Panc1 (cell line): ENCODE measurements around the gene SLC35F1. TPM values are rescaled to one million over a fixed set of nuclear protein-coding genes. Genes with fewer than 3 reads are reported as not detected.

Experiments
- ATAC-seq: fragments of 200-7000 bp; cut with Tn5 transposase; 2 replicates; pipeline ENCODE4 v1.9.1; 2020; ENCODE audit warnings: mild to moderate bottlenecking, moderate library complexity
- BruUV-seq: library from RNA; stranded (reverse); fragments of 400-500 nt; replicated peaks from 2 replicates; lab custom pipeline; 2021; lab: Mats Ljungman, UMichigan
- CTCF ChIA-PET: fragments of 300-600 bp; sonication (Branson Sonifier 250); formaldehyde crosslinking; loops from one replicate; lab custom pipeline; 2022; ENCODE audit warnings: antibody characterized with exemption; lab: Charles Lee
- POLR2A ChIA-PET: fragments of 300-600 bp; sonication (Branson Sonifier 250); formaldehyde crosslinking; loops from one replicate; lab custom pipeline; 2022; ENCODE audit warnings: antibody characterized with exemption; lab: Charles Lee
- DNase-seq: peaks from one replicate; pipeline ENCODE4 v3.0.0-alpha.2; 2010; ENCODE audit warnings: low read depth, low spot score
- H3K27ac ChIP-seq: 2 replicates; pipeline ENCODE4 v1.5.1; 2011; ENCODE audit warnings: mild to moderate bottlenecking, low read length, inconsistent platforms
- H3K27me3 ChIP-seq: fragments of 200-500 bp; sonication (Bioruptor generic); 2 replicates; pipeline ENCODE4 v1.6.0; 2014; ENCODE audit warnings: low read length, inconsistent platforms; ENCODE audit not compliant: control insufficient read depth, insufficient read depth
- H3K36me3 ChIP-seq: fragments of 200-500 bp; sonication (Bioruptor generic); 2 replicates; pipeline ENCODE4 v1.5.1; 2014; ENCODE audit warnings: inconsistent platforms, mild to moderate bottlenecking, low read length, moderate library complexity; ENCODE audit not compliant: control insufficient read depth, insufficient read depth
- H3K4me1 ChIP-seq: 2 replicates; pipeline ENCODE4 v1.5.1; 2011; ENCODE audit warnings: inconsistent platforms, mild to moderate bottlenecking, low read length, moderate library complexity; ENCODE audit not compliant: control insufficient read depth, insufficient read depth
- H3K4me3 ChIP-seq, 2 experiments: 2 replicates each; pipeline ENCODE4 v1.5.1; 2011 to 2012; ENCODE audit warnings: low read depth in 2 of 2, low read length in 2 of 2, mild to moderate bottlenecking in 2 of 2, inconsistent platforms in 1 of 2, moderate library complexity in 1 of 2
- H3K9me3 ChIP-seq: fragments of 200-500 bp; sonication (Bioruptor generic); 2 replicates; pipeline ENCODE4 v1.5.1; 2014; ENCODE audit warnings: low read depth, mild to moderate bottlenecking, inconsistent platforms, low read length, moderate library complexity; ENCODE audit not compliant: control insufficient read depth, insufficient read depth
- CTCF ChIP-seq: fragments of 450-650 bp; IDR thresholded peaks from 2 replicates; pipeline ENCODE4 v1.5.1; 2017; ENCODE audit warnings: mild to moderate bottlenecking
- POLR2AphosphoS5 ChIP-seq: IDR thresholded peaks from 2 replicates; pipeline ENCODE4 v1.6.1; 2012; ENCODE audit warnings: mild to moderate bottlenecking, low read depth, low read length, moderate library complexity
- REST ChIP-seq, 2 experiments: IDR thresholded peaks; 2 replicates each; pipeline ENCODE4 v1.6.1; 2011 to 2012; ENCODE audit warnings: low read depth in 2 of 2, control low read depth in 1 of 2, low read length in 1 of 2, mild to moderate bottlenecking in 1 of 2, moderate library complexity in 1 of 2; ENCODE audit not compliant: insufficient read depth in 1 of 2
- SIN3A ChIP-seq: IDR thresholded peaks from 2 replicates; pipeline ENCODE4 v1.6.1; 2012; ENCODE audit warnings: low read depth, mild to moderate bottlenecking, low read length, moderate library complexity, borderline replicate concordance; ENCODE audit not compliant: insufficient read depth
- TCF7L2 ChIP-seq: IDR thresholded peaks from 2 replicates; pipeline ENCODE4 v1.6.1; 2011; ENCODE audit warnings: mild to moderate bottlenecking, low read depth, low read length, inconsistent platforms
- in situ Hi-C: cut with HindIII; loops from 2 replicates; pipeline ENCODE4 v1.10.0; 2016; ENCODE audit warnings: low sequenced_read_pairs, low pct_unique_long_range_greater_than_20kb
- intact Hi-C: fragments of 100-400 bp; cut with micrococcal nuclease; formaldehyde crosslinking; loops from one replicate; pipeline ENCODE4 v1.10.0; 2022; ENCODE audit not compliant: unreplicated experiment
- total RNA-seq: library from RNA; stranded (reverse); gene quantifications from one replicate; pipeline ENCODE4 v1.2.1, GENCODE V29; 2021; ENCODE audit not compliant: unreplicated experiment

The SLC35F1 gene
- total RNA-seq, 1 experiment from 2014 or later = not detected

GRCh38 chr6:118179048-118179447, 272.0 kb downstream of the SLC35F1 start:
- ChIA-PET CTCF (no interaction called here), POLR2A (no interaction called here)

GRCh38 chr6:118186672-118187567, 279.9 kb downstream of the SLC35F1 start:
- Histone ChIP-seq H3K9me3 (no peaks in the 10 kb centered on the region), H3K27ac (no peak overlapping the region), H3K4me1 (no peaks in the 10 kb centered on the region), H3K4me3 (no peak overlapping the region), H3K36me3 (no peaks in the 10 kb centered on the region), H3K27me3 (no peaks in the 10 kb centered on the region)
- ChIA-PET POLR2A (interaction anchor here (0.7 kb wide), 1 partner anchor 57 kb away, joined by 6 read pairs; no protein-coding TSS in a partner anchor), CTCF (no interaction called here)
- DNase-seq (no peak), ATAC-seq (no peak)
- BruUV-seq = no TSS peak
- in situ Hi-C loops = no loop called here
- intact Hi-C loops = no loop called here
- TF ChIP-seq POLR2AphosphoS5 (no peak), SIN3A (no peak), TCF7L2 (no peak), CTCF (no peak)

More at GRCh38 chr6:118179048-118179447, 272.0 kb downstream of the SLC35F1 start:
- no peaks in the 10 kb centered on the region for H3K4me1 ChIP-seq
- peaks cover 4% of the 10 kb centered on the region; the same call in 1 of the 2 replicates for H3K9me3 ChIP-seq
- no peak overlapping the region for H3K4me3 ChIP-seq
- intact Hi-C loops = no loop called here
- ATAC-seq (no peak), DNase-seq (no peak)
- H3K27me3 ChIP-seq = no peaks in the 10 kb centered on the region
- in situ Hi-C loops = no loop called here
- H3K36me3 ChIP-seq = no peaks in the 10 kb centered on the region
- BruUV-seq = no TSS peak
- TF ChIP-seq TCF7L2 (no peak), REST (IDR thresholded peaks at IDR 0.05; ENCODE audit: insufficient read depth in 1 of 2, low read depth in 2 of 2, low read length in 1 of 2) (no peak), SIN3A (no peak), POLR2AphosphoS5 (no peak), CTCF (no peak)
- H3K27ac ChIP-seq = no peak overlapping the region
